H9 (cell line): ENCODE results near the gene PTEN. TPM values are rescaled to one million over a fixed set of nuclear protein-coding genes. Genes with fewer than 3 reads are reported as not detected.

Source experiments
- DNase-seq: peaks from one replicate; pipeline ENCODE4 v3.0.0-alpha.2; 2017
- H2AFZ ChIP-seq: one replicate; pipeline ENCODE4 v1.6.1; 2013; ENCODE audit warnings: mild to moderate bottlenecking, low read length, control low read depth, moderate library complexity
- H2AK5ac ChIP-seq: 2 replicates; pipeline ENCODE4 v1.6.1; 2013; ENCODE audit warnings: low read length, control low read depth, mixed read lengths; ENCODE audit not compliant: insufficient read length
- H2BK120ac ChIP-seq: one replicate; pipeline ENCODE4 v1.6.1; 2013; ENCODE audit warnings: low read depth, mild to moderate bottlenecking, low read length, control low read depth, inconsistent platforms; ENCODE audit not compliant: poor library complexity, severe bottlenecking
- H2BK12ac ChIP-seq: 2 replicates; pipeline ENCODE4 v1.6.1; 2013; ENCODE audit warnings: low read length, control low read depth, mixed read lengths, low read depth; ENCODE audit not compliant: insufficient read length
- H2BK15ac ChIP-seq: 2 replicates; pipeline ENCODE4 v1.6.1; 2013; ENCODE audit warnings: low read depth, low read length, control low read depth
- H2BK20ac ChIP-seq: one replicate; pipeline ENCODE4 v1.6.1; 2013; ENCODE audit warnings: low read depth, mild to moderate bottlenecking, low read length, control low read depth, inconsistent platforms; ENCODE audit not compliant: poor library complexity, severe bottlenecking
- H2BK5ac ChIP-seq: 2 replicates; pipeline ENCODE4 v1.6.1; 2013; ENCODE audit warnings: low read length, control low read depth, mixed read lengths; ENCODE audit not compliant: insufficient read length
- H3K14ac ChIP-seq: 2 replicates; pipeline ENCODE4 v1.6.1; 2013; ENCODE audit warnings: low read length, control low read depth; ENCODE audit not compliant: insufficient read depth
- H3K18ac ChIP-seq: 2 replicates; pipeline ENCODE4 v1.6.1; 2013; ENCODE audit warnings: low read depth, mild to moderate bottlenecking, mixed read lengths, low read length, control low read depth; ENCODE audit not compliant: insufficient read length
- H3K23ac ChIP-seq: 2 replicates; pipeline ENCODE4 v1.6.1; 2013; ENCODE audit warnings: low read length, control low read depth, mixed read lengths, low read depth; ENCODE audit not compliant: insufficient read length
- H3K23me2 ChIP-seq: 2 replicates; pipeline ENCODE4 v1.6.1; 2013; ENCODE audit warnings: low read depth, mild to moderate bottlenecking, mixed read lengths, low read length, control low read depth; ENCODE audit not compliant: insufficient read length, poor library complexity, severe bottlenecking
- H3K27ac ChIP-seq: 2 replicates; pipeline ENCODE4 v1.5.1; 2013; ENCODE audit warnings: low read length, control low read depth, mixed read lengths, low read depth; ENCODE audit not compliant: insufficient read length
- H3K27me3 ChIP-seq: 2 replicates; pipeline ENCODE4 v1.6.1; 2013; ENCODE audit warnings: low read length, control low read depth, inconsistent platforms; ENCODE audit not compliant: insufficient read depth
- H3K4ac ChIP-seq: 2 replicates; pipeline ENCODE4 v1.6.1; 2013; ENCODE audit warnings: low read depth, mild to moderate bottlenecking, control low read depth, inconsistent platforms, low read length, moderate library complexity
- H3K4me1 ChIP-seq: 2 replicates; pipeline ENCODE4 v1.6.1; 2013; ENCODE audit warnings: low read length, control low read depth, inconsistent platforms; ENCODE audit not compliant: insufficient read depth
- H3K4me2 ChIP-seq: 2 replicates; pipeline ENCODE4 v1.6.1; 2013; ENCODE audit warnings: low read length, control low read depth, mixed read lengths; ENCODE audit not compliant: insufficient read length, insufficient read depth
- H3K56ac ChIP-seq: 2 replicates; pipeline ENCODE4 v1.6.1; 2013; ENCODE audit warnings: low read depth, mild to moderate bottlenecking, mixed read lengths, low read length, control low read depth; ENCODE audit not compliant: insufficient read length
- H3K79me1 ChIP-seq: 2 replicates; pipeline ENCODE4 v1.6.1; 2013; ENCODE audit warnings: low read depth, mild to moderate bottlenecking, moderate library complexity, low read length, control low read depth, inconsistent platforms; ENCODE audit not compliant: insufficient read depth, poor library complexity, severe bottlenecking
- H3K79me2 ChIP-seq: 2 replicates; pipeline ENCODE4 v1.6.1; 2013; ENCODE audit warnings: low read length, control low read depth, inconsistent platforms; ENCODE audit not compliant: insufficient read depth
- H3K9ac ChIP-seq: 2 replicates; pipeline ENCODE4 v1.6.1; 2013; ENCODE audit warnings: low read length, control low read depth, mixed read lengths; ENCODE audit not compliant: insufficient read length; ENCODE audit errors: extremely low read depth
- H3K9me3 ChIP-seq: one replicate; pipeline ENCODE4 v1.6.1; 2013; ENCODE audit warnings: low read depth, low read length, inconsistent platforms; ENCODE audit not compliant: control insufficient read depth
- H3T11ph ChIP-seq: one replicate; pipeline ENCODE4 v1.6.1; 2013; ENCODE audit warnings: mild to moderate bottlenecking, low read length, control low read depth, inconsistent platforms
- H4K20me1 ChIP-seq: one replicate; pipeline ENCODE4 v1.6.1; 2013; ENCODE audit not compliant: control insufficient read depth, insufficient read length, insufficient read depth
- H4K5ac ChIP-seq: 2 replicates; pipeline ENCODE4 v1.6.1; 2013; ENCODE audit warnings: low read depth, mild to moderate bottlenecking, mixed read lengths, low read length, control low read depth; ENCODE audit not compliant: insufficient read length
- H4K8ac ChIP-seq: replicated peaks from 2 replicates; pipeline ENCODE4 v1.6.1; 2013; ENCODE audit warnings: low read length, control low read depth, mixed read lengths, low read depth; ENCODE audit not compliant: insufficient read length
- H4K91ac ChIP-seq: 2 replicates; pipeline ENCODE4 v1.6.1; 2013; ENCODE audit warnings: low read depth, mild to moderate bottlenecking, moderate library complexity, mixed read lengths, low read length, control low read depth; ENCODE audit not compliant: insufficient read length
- H3K27ac Mint-ChIP-seq, 3 experiments: 2 replicates in 2 of 3; 3 replicates in 1 of 3; pipeline ENCODE4 v1.8.0; 2020 to 2021; ENCODE audit warnings: mixed read lengths in 3 of 3, mild to moderate bottlenecking in 1 of 3, moderate library complexity in 1 of 3
- H3K27me3 Mint-ChIP-seq: 2 replicates; pipeline ENCODE4 v1.8.0; 2021; ENCODE audit warnings: low read depth, mild to moderate bottlenecking, moderate library complexity, mixed read lengths
- H3K36me3 Mint-ChIP-seq, 3 experiments: 2 replicates in 2 of 3; 3 replicates in 1 of 3; pipeline ENCODE4 v1.8.0; 2020 to 2021; ENCODE audit warnings: low read depth in 3 of 3, mixed read lengths in 3 of 3; ENCODE audit not compliant: insufficient read depth in 1 of 3
- H3K4me1 Mint-ChIP-seq, 2 experiments: 2 replicates each; pipeline ENCODE4 v1.8.0; 2020; ENCODE audit warnings: mixed read lengths in 2 of 2
- H3K4me3 Mint-ChIP-seq, 2 experiments: 2 replicates in 1 of 2; 3 replicates in 1 of 2; pipeline ENCODE4 v1.8.0; 2020 to 2021; ENCODE audit warnings: mild to moderate bottlenecking in 2 of 2, mixed read lengths in 2 of 2, moderate library complexity in 1 of 2
- H3K9me3 Mint-ChIP-seq, 2 experiments: 2 replicates in 1 of 2; 3 replicates in 1 of 2; pipeline ENCODE4 v1.8.0; 2020; ENCODE audit warnings: mild to moderate bottlenecking in 2 of 2, mixed read lengths in 2 of 2, moderate library complexity in 1 of 2
- WGBS: extraction: QIAGEN DNeasy Blood & Tissue Kit; methylation state at CpG from one replicate; pipeline ENCODE4 v1.1.7; 2013; ENCODE audit warnings: missing lambda C conversion rate, low lambda C conversion rate, mixed read lengths; ENCODE audit not compliant: insufficient read length; ENCODE audit errors: extremely low coverage; 5-methylcytosine and 5-hydroxymethylcytosine counted together
- total RNA-seq: library from RNA; stranded (reverse); gene quantifications from 2 replicates; pipeline ENCODE4 v1.2.1, GENCODE V29; 2021
- TF ChIP-seq, protein P1 (sequence below): fragments of 200-600 bp; sonication (generic); conservative IDR thresholded peaks from 3 replicates; pipeline ENCODE4 v1.8.0; 2021; ENCODE audit warnings: antibody characterized with exemption, mild to moderate bottlenecking

The PTEN gene
- total RNA-seq, 1 experiment from 2014 or later = 52.8 TPM

DNA sequence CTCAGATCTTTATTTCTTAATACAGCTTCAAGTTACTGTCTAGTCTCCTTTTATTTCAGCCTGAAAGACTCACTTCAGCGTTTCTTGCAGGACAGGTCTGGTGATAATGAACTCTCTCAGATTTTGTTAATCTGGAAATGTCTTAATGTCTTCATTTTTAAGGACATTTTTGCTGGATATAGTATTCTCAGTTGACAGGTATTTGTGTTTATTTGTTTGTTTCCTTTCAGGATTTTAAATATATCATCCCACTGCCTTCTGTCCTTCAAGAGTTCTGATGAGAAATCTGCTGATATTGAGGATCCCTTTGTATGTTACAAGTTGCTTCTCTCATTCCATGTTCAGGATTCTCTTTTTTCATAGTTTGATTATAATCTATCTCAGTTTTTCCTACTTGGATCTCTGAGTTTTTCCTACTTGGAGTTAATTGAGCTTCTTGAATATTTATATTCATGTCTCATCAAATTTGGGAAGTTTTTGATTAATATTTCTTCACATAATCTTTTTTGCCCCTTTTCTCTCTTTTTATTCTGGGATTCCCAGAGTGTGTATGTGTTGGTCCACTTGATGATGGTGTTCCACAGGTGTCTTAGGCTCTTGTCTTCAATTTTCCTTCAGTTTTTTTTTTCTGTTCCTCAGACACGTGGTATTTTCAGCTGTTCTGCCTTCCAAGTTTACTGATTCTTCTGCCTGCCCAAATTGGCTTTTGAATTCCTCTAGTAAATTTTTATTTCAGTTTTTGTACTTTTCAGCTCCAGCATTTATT is 49.9 kb downstream of the PTEN start:
- Histone ChIP-seq H3K56ac (no peak overlapping the region), H3K4me1 (peaks cover 5% of the 10 kb centered on the region; the same call in 1 of the 2 replicates), H3K14ac (no peak overlapping the region), H2BK12ac (no peak overlapping the region), H4K91ac (no peak overlapping the region), H3K23ac (no peak overlapping the region), H2BK120ac (no peak overlapping the region), H3K79me2 (peaks cover 9% of the 10 kb centered on the region; the same call in 1 of the 2 replicates), H3K9me3 (no peaks in the 10 kb centered on the region), H2AK5ac (no peak overlapping the region), H3K4ac (no peak overlapping the region), H3K18ac (no peak overlapping the region), H3T11ph (no peak overlapping the region), H3K9ac (no peak overlapping the region), H3K23me2 (no peaks in the 10 kb centered on the region), H2BK20ac (no peak overlapping the region), H4K20me1 (no peaks in the 10 kb centered on the region), H3K27ac (no peak overlapping the region), H2BK15ac (no peak overlapping the region), H4K8ac (no peak overlapping the region), H2BK5ac (no peak overlapping the region), H3K27me3 (no peaks in the 10 kb centered on the region), H2AFZ (no peak overlapping the region), H4K5ac (no peak overlapping the region), H3K79me1 (peaks cover 10% of the 10 kb centered on the region), H3K4me2 (no peak overlapping the region)
- no peaks in the 10 kb centered on the region for H3K27me3 Mint-ChIP-seq
- no peak overlapping the region for H3K4me3 Mint-ChIP-seq
- peak overlapping the region in 1 of 3 experiments; percentile 3; a peak in 1 of 7 replicates for H3K27ac Mint-ChIP-seq
- peaks cover 9 to 29% (median 23%) of the 10 kb centered on the region in 3 experiments for H3K36me3 Mint-ChIP-seq
- DNase-seq = no peak
- H3K4me1 Mint-ChIP-seq = peaks cover 22% of the 10 kb centered on the region in 2 experiments
- no CpG with 5 or more reads among the region's 2 CpGs for WGBS
- TF ChIP-seq, protein P1, sequence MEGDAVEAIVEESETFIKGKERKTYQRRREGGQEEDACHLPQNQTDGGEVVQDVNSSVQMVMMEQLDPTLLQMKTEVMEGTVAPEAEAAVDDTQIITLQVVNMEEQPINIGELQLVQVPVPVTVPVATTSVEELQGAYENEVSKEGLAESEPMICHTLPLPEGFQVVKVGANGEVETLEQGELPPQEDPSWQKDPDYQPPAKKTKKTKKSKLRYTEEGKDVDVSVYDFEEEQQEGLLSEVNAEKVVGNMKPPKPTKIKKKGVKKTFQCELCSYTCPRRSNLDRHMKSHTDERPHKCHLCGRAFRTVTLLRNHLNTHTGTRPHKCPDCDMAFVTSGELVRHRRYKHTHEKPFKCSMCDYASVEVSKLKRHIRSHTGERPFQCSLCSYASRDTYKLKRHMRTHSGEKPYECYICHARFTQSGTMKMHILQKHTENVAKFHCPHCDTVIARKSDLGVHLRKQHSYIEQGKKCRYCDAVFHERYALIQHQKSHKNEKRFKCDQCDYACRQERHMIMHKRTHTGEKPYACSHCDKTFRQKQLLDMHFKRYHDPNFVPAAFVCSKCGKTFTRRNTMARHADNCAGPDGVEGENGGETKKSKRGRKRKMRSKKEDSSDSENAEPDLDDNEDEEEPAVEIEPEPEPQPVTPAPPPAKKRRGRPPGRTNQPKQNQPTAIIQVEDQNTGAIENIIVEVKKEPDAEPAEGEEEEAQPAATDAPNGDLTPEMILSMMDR = no peak
- H3K9me3 Mint-ChIP-seq = peaks cover 0 to 2% of the 10 kb centered on the region in 2 experiments; a peak in 2 of 5 replicates
